OCI-LY1 (cell line): ENCODE results near the gene MAP4K4.

Source experiments
- H2AFZ ChIP-seq: fragments of 200-600 bp; sonication (generic), shearing (Covaris generic); 2 replicates; pipeline ENCODE4 v1.6.0; 2014; ENCODE audit warnings: antibody characterized with exemption, mild to moderate bottlenecking, low read length
- H3F3A ChIP-seq: fragments of 200-600 bp; sonication (generic), shearing (Covaris generic); 2 replicates; pipeline ENCODE4 v1.6.0; 2014; ENCODE audit warnings: mild to moderate bottlenecking, antibody characterized with exemption, low read length, moderate library complexity; ENCODE audit not compliant: insufficient read depth
- H3K27ac ChIP-seq: fragments of 200-600 bp; sonication (generic); 2 replicates; pipeline ENCODE4 v1.5.1; 2014; ENCODE audit warnings: low read length, mixed run types, mild to moderate bottlenecking, low read depth; ENCODE audit not compliant: poor library complexity, severe bottlenecking
- H3K27me3 ChIP-seq: fragments of 200-600 bp; sonication (generic); 2 replicates; pipeline ENCODE4 v1.6.0; 2014; ENCODE audit warnings: antibody characterized with exemption, mild to moderate bottlenecking, low read length, moderate library complexity; ENCODE audit not compliant: insufficient read depth
- H3K36me3 ChIP-seq: fragments of 200-600 bp; sonication (generic); 2 replicates; pipeline ENCODE4 v1.6.1; 2014; ENCODE audit warnings: mild to moderate bottlenecking, antibody characterized with exemption, low read length, moderate library complexity, mixed read lengths; ENCODE audit not compliant: insufficient read depth
- H3K4me1 ChIP-seq: fragments of 200-600 bp; sonication (generic); 2 replicates; pipeline ENCODE4 v1.5.1; 2014; ENCODE audit warnings: mild to moderate bottlenecking, low read length, moderate library complexity; ENCODE audit not compliant: insufficient read depth, severe bottlenecking
- H3K4me2 ChIP-seq: fragments of 200-600 bp; sonication (generic), shearing (Covaris generic); 2 replicates; pipeline ENCODE4 v1.6.1; 2014; ENCODE audit warnings: low read length
- H3K4me3 ChIP-seq: fragments of 200-600 bp; sonication (generic); 2 replicates; pipeline ENCODE4 v1.5.1; 2014; ENCODE audit warnings: low read length, low read depth, mild to moderate bottlenecking, mixed read lengths; ENCODE audit not compliant: poor library complexity, severe bottlenecking
- H3K79me2 ChIP-seq: fragments of 200-600 bp; shearing (Covaris generic); 2 replicates; pipeline ENCODE4 v1.6.1; 2016; ENCODE audit warnings: mixed run types, low read length, mixed read lengths; ENCODE audit not compliant: insufficient read depth
- H3K9ac ChIP-seq: fragments of 200-600 bp; sonication (generic), shearing (Covaris generic); 2 replicates; pipeline ENCODE4 v1.6.1; 2014; ENCODE audit warnings: mild to moderate bottlenecking, low read length, mixed read lengths
- H3K9me2 ChIP-seq: fragments of 200-600 bp; sonication (generic), shearing (Covaris generic); 2 replicates; pipeline ENCODE4 v1.6.1; 2014; ENCODE audit warnings: low read depth, mild to moderate bottlenecking, low read length, mixed read lengths
- H3K9me3 ChIP-seq: fragments of 200-600 bp; shearing (Covaris generic); 2 replicates; pipeline ENCODE4 v1.6.1; 2014; ENCODE audit warnings: low read length, mixed read lengths
- H4K20me1 ChIP-seq: fragments of 200-600 bp; sonication (generic), shearing (Covaris generic); 2 replicates; pipeline ENCODE4 v1.6.0; 2016; ENCODE audit warnings: mild to moderate bottlenecking, low read length; ENCODE audit not compliant: insufficient read depth
- CTCF ChIP-seq: fragments of 200-600 bp; sonication (generic), shearing (Covaris generic); IDR thresholded peaks from 2 replicates; pipeline ENCODE4 v1.5.1; 2017; ENCODE audit warnings: mild to moderate bottlenecking, antibody characterized with exemption, low read length, moderate library complexity, mixed read lengths
- EZH2 ChIP-seq: fragments of 200-600 bp; sonication (generic), shearing (Covaris generic); IDR thresholded peaks from 2 replicates; pipeline ENCODE4 v1.8.0; 2017; ENCODE audit warnings: borderline replicate concordance, mixed run types, mild to moderate bottlenecking, antibody characterized with exemption, low read length, moderate library complexity, mixed read lengths

The MAP4K4 gene

GRCh38 chr2:101861382-101861781, 163.9 kb downstream of the MAP4K4 start:
- H3F3A ChIP-seq: no peaks in the 10 kb centered on the region
- no peaks in the 10 kb centered on the region for H3K9me2 ChIP-seq
- no peak for TF ChIP-seq CTCF
- TF ChIP-seq EZH2: no peak
- no peaks in the 10 kb centered on the region for H4K20me1 ChIP-seq
- H3K36me3 ChIP-seq: peaks cover 47% of the 10 kb centered on the region; the same call in 1 of the 2 replicates
- no peak overlapping the region for H3K27ac ChIP-seq
- no peaks in the 10 kb centered on the region for H3K79me2 ChIP-seq
- H3K9me3 ChIP-seq: no peaks in the 10 kb centered on the region
- no peak overlapping the region for H3K4me2 ChIP-seq
- no peak overlapping the region for H2AFZ ChIP-seq
- no peaks in the 10 kb centered on the region for H3K4me1 ChIP-seq
- no peak overlapping the region for H3K4me3 ChIP-seq
- no peak overlapping the region for H3K9ac ChIP-seq
- H3K27me3 ChIP-seq: no peaks in the 10 kb centered on the region

GRCh38 chr2:101863534-101863933, 166.0 kb downstream of the MAP4K4 start:
- Histone ChIP-seq H3F3A (no peaks in the 10 kb centered on the region), H3K9me3 (no peaks in the 10 kb centered on the region), H3K27ac (no peak overlapping the region), H3K27me3 (no peaks in the 10 kb centered on the region), H3K4me3 (no peak overlapping the region), H2AFZ (no peak overlapping the region), H3K9me2 (no peaks in the 10 kb centered on the region), H3K36me3 (peaks cover 51% of the 10 kb centered on the region; the same call in 1 of the 2 replicates), H3K79me2 (no peaks in the 10 kb centered on the region), H3K4me1 (no peaks in the 10 kb centered on the region), H3K9ac (no peak overlapping the region), H4K20me1 (no peaks in the 10 kb centered on the region), H3K4me2 (no peak overlapping the region)
- TF ChIP-seq CTCF: no peak
- no peak for TF ChIP-seq EZH2

GRCh38 chr2:101864426-101864825, 166.9 kb downstream of the MAP4K4 start:
- Histone ChIP-seq H3K4me1 (no peaks in the 10 kb centered on the region), H3K4me2 (no peak overlapping the region), H3K9ac (no peak overlapping the region), H3K79me2 (no peaks in the 10 kb centered on the region), H3K9me3 (no peaks in the 10 kb centered on the region), H2AFZ (no peak overlapping the region), H3K27ac (no peak overlapping the region), H4K20me1 (no peaks in the 10 kb centered on the region), H3K27me3 (no peaks in the 10 kb centered on the region), H3F3A (no peaks in the 10 kb centered on the region), H3K4me3 (no peak overlapping the region), H3K9me2 (no peaks in the 10 kb centered on the region), H3K36me3 (peaks cover 50% of the 10 kb centered on the region; the same call in 1 of the 2 replicates)
- no peak for TF ChIP-seq CTCF
- no peak for TF ChIP-seq EZH2
